Measurements from ENCODE around the gene ZNF417. TPM values are rescaled to one million over a fixed set of nuclear protein-coding genes. Genes with fewer than 3 reads are reported as not detected.

Gene ZNF417
- total and polyA plus RNA-seq, 2 of the 13 experiments (the other 11 are each of a cell fraction or from before 2014, with no cell fraction given): 2.9 to 13.7 TPM

DNA sequence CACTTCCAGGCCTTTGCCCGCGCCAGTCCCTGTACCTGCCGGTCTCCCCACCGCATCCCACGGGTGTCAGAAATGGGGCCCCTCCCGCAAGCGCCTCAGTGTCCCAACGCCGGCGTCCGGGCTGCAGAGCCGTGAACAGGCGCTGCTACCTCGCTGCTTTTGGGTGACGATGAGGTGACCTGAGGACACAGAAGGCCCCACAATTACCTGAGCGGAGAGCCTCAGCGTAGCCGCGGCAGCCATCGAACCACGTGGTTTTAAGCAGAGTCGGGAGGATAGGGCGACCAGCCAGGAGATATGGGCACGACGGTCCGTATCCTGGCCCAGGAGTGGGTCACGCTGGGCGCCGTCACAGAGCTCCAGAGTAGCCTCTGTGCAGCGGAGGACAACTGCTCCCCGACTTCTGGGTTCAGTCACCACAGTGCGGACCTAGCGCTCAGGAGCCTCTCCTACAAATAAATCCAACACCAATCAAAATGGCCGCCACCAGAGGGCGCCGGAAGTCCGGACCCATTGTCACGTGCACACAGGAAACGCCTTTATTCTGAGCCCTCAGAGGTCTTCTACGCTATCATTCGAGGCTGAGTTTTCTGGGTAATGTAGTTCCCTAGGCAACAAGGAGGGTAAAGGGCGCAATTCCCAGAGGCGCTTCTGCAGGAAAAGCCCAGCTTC, 27.7 kb downstream of the ZNF417 start, which contains the start of gene ZNF814 (continued):
- TF ChIP-seq CTCF (CRISPR knock-in tag; IDR thresholded peaks at IDR 0.05) (peak; percentile 49), RBFOX2 (IDR thresholded peaks at IDR 0.05; ENCODE audit: low read depth, low read length) (no peak), ZBTB8A (CRISPR knock-in tag; IDR thresholded peaks at IDR 0.05; ENCODE audit: borderline replicate concordance, low read depth) (no peak), ZNF552 (CRISPR knock-in tag; IDR thresholded peaks at IDR 0.05; ENCODE audit: borderline replicate concordance) (no peak), HNF4G (IDR thresholded peaks at IDR 0.05; ENCODE audit: borderline replicate concordance, low read depth, low read length) (no peak), HNF4G (CRISPR knock-in tag; IDR thresholded peaks at IDR 0.05; ENCODE audit: borderline replicate concordance, low read depth) (no peak), RCOR2 (CRISPR knock-in tag; IDR thresholded peaks at IDR 0.05) (no peak), ISX (CRISPR knock-in tag; conservative IDR thresholded peaks at IDR 0.05) (no peak), SP140L (CRISPR knock-in tag; IDR thresholded peaks at IDR 0.05; ENCODE audit: borderline replicate concordance) (no peak)
- TF ChIP-seq, protein P1, sequence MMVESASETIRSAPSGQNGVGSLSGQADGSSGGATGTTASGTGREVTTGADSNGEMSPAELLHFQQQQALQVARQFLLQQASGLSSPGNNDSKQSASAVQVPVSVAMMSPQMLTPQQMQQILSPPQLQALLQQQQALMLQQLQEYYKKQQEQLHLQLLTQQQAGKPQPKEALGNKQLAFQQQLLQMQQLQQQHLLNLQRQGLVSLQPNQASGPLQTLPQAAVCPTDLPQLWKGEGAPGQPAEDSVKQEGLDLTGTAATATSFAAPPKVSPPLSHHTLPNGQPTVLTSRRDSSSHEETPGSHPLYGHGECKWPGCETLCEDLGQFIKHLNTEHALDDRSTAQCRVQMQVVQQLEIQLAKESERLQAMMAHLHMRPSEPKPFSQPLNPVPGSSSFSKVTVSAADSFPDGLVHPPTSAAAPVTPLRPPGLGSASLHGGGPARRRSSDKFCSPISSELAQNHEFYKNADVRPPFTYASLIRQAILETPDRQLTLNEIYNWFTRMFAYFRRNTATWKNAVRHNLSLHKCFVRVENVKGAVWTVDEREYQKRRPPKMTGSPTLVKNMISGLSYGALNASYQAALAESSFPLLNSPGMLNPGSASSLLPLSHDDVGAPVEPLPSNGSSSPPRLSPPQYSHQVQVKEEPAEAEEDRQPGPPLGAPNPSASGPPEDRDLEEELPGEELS (CRISPR knock-in tag; IDR thresholded peaks at IDR 0.05): no peak

All from HepG2 (cell line).